NCI-H2227 treated with DMSO at 0.1 percent for 48 hours (cell line): ENCODE measurements around the gene FBLN5.
"Not testable (repeated sequence)": the region's sequence is repeated elsewhere in the genome, so short reads cannot be mapped to it uniquely, and the experiment has no call there.

Experiments used
- DNase-seq: peaks from one replicate; lab custom pipeline; 2025; lab: John Stamatoyannopoulos, UW

The FBLN5 gene

DNA sequence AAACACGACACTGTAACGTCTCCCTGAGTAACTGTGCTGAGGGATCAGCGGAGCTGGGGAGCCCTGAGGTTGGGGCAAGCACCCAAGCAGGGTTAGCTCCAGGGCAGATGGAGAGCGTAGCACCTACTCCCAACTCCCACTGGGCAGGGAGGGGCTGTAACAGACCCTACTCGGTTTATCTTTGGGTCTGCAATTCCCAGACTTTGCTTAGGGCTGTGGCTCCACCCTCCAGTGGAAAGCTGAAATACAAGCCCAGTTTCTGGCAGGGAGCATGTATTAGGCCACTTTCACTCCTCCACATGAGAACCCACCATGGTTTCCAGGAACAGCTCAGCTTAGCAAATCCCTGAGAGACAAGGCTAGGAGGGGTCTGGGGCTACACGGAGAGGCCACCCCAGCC lies 62.8 kb downstream of the FBLN5 start:
- DNase-seq, result no peak

DNA sequence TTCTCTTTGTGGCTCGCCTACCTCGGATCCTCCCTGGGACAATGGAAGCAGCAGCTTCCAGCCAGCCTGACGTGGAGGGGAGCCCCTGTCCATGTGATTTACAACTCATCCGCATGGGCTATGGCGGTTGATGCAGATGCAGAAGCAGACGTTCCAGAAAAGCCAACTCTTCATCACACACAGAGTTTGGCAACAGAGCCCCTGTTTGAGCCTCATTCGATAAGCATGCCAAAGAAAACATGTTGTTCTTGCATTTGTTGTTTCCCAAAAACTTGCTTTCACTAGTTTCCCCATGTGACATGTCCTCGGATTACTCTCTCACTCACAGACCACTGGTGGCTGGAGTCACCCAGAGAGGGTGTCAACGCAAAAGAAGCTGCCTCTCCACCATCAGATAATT lies 63.7 kb downstream of the FBLN5 start:
- DNase-seq, result no peak

DNA sequence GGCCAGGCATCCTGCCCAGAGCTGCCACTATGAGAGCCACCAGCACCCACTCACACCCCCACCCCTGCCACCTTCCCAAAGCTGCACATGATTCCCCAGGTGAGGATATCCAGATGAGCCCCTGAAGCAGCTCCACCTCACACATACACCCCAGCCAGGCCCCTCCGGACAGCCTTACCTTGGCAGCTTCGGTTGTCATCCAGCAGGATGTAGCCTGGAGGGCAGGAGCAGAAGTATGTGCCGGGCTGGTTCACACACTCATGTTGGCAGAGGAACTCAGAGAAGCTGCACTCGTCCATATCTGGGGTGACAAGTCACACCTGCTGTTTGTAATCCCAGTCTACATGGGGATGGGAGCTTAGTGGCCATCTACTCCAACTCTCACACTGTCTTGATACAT lies 64.7 kb downstream of the FBLN5 start:
- no peak for DNase-seq

DNA sequence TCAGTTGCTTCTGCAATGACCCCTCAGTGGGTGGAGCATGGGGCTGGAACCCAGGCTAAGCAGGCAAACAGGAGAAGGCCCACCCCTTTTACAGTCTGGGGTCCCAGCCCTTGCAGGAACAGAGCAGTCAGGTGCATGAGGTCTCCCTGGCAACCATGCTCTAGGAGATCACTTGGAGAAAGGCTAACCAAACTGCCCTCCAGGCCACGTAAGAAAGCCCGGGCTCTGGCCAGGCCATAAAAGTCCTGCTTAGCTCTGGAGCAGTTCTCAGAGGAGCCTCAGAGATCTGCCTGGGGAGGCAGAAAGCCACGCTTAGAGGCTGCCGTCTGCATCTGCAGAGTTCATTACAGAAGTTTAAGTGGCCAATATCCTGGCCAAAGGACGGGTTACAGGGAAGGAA lies 65.1 kb downstream of the FBLN5 start:
- DNase-seq, result no peak

DNA sequence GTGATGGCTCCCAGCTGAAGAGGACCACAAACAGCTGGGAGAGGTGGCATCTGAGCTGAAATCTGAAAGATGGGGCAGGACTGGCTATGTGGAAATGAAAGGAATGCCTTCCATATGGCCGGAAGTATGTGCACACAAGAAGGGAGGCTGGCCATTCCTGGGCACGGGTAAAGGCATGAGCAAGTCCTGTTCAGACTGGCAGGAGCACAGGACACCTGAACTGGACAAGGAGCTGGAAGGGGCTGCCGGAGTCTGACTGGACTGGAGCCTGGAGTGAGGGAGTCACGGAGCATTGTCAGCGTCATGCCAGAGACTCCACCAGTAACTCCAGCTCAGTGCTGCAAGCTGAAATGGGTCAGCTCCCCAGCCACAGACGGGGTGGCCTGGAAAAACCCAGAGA lies 68.3 kb downstream of the FBLN5 start:
- no peak for DNase-seq

DNA sequence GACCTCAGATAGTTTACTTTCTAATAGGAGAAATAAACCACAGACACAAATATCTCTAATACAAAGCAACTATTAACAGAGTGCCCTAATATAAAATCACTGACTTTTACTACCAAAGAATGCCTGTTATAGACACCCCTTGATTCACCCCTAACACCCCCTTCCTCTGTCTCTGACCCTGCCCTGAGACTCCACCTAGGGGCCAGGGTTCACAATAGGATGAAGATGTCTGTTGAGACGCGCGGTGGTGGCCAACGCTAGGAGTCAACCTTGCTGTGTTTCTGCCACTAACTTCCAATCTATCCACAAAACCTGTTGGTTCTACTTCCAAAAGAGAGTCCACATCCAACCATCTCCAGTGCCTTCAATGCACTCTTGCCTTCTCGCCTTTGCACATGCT lies 69.2 kb downstream of the FBLN5 start:
- DNase-seq, result no peak

DNA sequence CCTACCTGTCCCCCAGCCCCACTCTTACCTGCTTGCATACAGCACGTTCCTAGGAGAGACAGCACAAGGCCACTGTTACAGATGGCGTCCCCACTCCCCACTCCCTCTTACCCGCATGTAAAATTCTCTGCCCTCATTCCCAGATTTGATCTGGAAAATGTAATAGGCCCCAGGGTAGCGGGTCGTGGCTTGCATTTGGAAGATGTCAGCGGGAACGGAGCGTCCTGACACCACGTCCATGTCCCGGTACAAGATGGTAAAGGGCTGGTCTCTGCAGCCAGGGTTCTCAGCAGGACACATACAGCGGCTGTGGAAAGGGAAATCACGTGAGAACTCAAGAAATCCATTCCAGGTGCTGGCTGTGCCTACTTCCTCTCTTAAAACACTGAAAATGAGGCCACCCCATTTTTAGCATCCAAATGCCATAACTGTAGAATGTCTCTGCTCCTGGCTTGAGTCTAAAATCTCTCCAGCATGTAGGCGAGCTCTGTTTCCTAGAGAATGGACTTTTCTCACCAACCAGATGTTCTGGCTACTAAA lies 70.0 kb downstream of the FBLN5 start:
- no peak for DNase-seq

DNA sequence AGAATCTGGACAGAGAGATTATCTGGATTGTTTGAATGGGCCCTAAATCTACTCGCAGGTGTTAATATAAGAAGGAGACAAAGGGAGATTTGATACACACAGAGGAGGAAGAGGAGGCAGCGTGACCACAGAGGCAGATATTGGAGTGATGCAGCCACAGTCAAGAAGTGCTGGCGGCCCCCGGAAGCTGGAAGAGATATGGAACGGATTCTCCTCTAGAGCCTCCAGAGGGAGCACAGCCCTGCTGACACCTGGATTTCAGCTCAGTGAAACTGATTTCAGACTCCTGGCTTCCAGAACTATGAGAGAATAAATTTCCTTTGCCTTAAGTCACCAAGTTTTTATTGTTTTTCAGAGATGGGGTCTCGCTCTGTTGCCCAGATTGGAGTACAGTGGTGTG lies 71.0 kb downstream of the FBLN5 start:
- DNase-seq, result no peak

DNA sequence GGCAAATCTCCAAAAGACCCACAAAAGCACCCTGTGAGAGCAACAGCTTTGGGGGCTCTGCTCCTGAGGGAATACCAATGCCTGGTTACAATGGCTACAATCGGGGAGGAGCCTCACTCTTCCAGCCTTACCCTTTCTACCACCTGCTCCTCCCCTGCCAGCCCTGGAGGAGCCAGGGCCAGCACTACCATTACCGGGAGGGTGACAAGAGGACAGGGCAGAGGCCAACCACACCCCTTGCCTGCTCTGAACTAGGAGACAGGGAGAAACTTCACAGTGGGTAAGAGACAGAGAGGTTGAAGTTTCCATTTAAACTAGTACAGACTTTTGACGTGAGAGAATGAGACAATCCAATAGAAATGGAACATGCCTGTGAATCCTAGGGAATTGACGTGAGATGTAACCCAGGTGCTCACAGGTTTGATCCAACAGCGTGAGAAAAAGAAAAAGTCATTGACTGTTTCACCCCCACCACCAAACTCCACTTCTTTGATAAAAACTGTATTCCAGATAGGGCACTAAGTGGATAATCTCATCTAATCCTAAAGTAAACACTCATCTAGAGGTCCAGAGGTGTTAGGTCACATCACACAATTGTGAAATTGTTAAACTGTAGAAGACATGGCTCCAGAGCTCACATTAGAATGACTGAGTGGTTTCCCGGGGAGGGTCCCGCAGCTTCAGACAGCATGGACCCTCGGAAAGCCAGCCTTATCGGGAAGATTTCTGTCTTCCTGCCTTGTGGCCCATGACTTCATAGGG lies 71.8 kb downstream of the FBLN5 start:
- DNase-seq, result no peak

DNA sequence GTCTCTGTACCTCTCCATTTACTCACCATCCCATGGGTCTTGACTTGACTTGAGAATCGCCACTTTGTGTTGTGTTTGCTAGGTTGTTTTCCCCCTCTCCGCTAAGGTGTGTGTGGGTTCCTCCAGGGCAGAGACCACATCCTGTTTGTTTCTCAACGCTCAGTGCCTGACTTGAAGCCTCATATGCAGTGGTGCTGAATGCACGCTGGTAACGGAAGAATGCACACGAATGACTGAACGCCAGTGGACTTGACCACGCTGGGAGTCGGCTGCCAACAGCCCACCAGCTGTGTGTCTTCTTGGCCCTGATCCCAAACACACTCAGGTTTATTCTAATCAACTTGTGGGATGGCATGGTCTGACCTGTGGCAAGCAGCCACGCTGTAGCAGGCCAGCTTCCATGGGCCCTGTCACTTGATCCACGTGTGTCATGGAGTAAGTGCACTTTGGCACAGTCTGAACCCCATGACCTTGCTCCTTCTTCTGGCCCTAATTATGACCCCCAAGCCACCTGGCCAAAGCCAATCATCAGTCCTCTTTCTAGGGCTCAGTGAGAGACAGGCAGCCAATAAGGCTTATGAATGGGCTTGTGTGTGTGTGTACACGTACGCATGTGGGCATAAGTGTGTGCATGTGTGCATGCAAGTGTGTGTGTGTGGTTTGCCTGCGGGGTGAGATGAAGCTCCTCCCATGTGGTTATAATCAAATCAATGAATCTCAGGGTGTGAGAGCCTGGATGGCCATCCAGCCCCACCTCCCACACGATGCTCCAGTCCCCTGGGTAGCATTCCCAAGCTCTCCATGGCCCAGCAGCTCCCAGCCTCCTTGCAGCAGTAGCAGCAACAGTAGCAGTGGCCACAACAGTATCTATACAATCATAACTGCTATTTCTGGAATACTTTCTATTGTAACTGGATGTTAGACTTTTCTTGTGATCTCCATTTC lies 73.8 kb downstream of the FBLN5 start:
- no peak for DNase-seq

DNA sequence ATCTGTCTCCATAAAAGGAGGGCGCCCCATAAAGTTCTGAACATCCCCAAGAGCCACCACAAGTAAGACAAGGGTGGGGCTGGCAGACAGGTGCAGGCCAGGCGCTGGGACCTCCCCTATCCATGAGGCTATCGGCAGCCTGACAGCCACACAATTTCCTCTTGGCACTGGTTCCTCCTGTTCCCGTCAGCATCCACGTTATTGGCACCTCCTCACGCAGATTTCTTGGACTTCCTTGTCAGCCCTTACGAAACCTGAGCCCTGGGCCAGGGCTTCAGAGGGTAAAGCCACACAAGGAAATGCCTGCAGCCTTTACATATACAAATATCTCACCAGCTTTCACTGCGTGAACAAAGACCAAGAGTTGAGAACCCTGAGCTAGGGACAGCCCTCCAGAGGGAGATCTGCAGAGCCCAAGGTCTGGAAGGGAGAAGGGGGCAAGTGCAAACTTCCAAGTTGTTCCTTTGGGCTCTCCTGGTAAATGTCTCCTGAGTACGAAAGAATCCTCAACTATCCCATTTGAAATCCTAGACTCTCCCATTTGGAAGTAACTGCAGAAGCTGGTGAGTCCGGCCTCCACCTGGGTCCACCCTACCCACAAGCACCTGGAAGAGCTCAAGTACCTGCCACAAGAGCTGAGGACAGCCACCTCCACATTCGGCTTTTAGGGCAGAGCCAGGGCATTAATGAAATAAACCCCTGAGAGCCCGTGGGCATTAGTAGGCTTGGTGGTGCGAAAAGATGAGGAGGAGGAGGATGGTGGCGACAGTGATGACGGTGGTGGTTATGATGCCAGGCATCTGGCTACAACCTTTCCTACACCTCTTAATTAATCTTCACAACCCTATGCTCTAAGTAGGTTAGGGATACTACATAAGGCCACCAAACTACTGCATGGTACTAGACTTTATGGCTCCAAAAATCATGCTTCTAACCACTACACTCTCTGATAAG lies 74.7 kb downstream of the FBLN5 start:
- no peak for DNase-seq

DNA sequence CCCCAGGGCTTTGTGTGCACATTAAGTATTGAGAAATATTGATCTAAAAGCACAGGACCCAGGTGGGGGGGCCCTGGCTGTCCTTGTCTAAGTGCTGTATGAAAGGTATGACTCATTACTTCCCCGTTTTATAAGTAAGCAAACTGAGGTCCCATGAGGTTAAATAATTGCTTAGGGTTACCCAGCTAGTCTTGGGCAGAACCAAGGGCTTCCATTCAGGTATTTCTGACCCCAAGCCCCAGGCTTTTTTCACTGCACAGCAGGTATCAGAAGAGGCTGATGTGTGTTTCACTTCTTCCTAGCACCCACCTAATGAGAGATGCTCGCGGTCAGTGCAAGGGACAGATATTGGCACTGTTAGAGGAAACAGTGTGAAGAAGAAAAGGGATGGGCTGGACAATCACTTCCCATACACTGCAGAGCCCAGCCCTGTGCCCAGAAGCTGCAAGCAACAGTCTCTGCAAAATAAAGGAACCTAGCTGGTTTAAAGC lies 75.4 kb downstream of the FBLN5 start:
- no peak for DNase-seq

DNA sequence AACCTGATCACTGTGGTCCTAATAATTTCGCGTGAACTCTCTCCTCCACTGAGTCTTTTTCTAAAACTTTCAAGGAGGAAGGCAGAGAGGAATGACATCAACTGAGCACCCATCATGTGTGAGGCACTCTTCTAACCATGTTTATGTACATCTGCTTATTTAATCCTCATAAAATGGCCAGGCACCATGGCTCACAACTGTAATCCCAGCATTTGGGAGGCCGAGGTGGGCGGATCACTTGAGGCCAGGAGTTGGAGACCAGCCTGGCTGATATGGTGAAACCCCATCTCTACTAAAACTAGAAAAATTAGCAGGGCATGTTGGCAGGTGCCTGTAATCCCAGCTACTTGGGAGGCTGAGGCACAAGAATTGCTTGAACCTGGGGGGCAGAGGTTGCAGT lies 76.1 kb downstream of the FBLN5 start:
- DNase-seq, result not testable (repeated sequence)

DNA sequence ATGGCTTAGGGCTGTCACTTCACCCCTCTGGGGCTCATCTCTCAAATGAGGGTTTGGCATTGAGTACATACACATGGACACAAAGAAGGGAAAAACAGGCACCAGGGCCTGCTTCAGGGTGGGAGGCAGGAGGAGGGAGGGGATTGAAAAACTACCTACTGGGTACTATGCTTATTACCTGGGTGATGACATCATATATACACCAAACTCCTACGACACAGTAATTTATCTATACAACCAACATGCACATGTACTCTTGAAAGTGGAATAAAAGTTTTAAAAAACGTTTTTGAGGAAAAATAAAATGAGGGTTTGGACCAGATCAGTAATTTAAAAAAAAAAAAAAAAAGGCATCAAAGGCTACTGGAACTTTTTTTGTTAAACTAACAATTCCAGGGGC lies 76.6 kb downstream of the FBLN5 start:
- no peak for DNase-seq

DNA sequence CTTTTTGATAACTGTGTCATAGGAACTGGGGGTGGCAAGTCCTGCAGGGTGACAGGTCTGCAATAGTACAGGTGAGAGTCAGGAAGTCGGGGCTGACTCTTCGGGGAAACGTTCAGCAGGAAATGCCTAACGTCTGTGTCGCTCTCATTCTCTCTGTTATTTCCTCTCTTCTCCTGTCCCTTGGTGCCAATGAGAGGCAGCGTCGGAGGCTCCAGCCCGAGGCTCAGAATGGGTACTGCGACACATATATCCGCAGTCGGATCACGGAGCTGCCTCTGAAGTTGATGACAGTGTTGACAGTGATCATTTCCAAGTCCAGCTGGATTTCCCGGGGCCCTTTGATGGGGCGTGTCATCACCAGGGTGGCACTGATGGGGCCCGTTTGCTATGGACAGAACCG lies 77.5 kb downstream of the FBLN5 start:
- no peak for DNase-seq

DNA sequence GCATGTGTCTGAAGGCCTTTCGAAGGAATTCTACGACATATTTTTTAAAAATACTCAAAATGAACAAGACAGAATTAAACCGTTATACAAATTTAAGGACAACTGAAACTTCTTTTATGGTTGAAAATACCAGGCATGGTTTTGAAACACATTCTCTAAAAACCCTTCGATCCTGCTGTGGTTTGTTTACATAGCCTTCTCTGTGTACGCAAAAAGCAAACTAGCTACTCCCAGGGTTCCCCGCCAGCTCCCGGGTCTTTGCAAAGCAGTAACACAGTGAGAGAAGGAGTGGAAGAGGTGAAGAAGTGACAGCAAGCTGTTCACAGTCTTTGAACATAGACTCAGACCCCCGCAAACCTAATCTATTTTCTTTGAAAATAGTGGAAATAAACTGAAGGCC lies 77.9 kb downstream of the FBLN5 start:
- no peak for DNase-seq

DNA sequence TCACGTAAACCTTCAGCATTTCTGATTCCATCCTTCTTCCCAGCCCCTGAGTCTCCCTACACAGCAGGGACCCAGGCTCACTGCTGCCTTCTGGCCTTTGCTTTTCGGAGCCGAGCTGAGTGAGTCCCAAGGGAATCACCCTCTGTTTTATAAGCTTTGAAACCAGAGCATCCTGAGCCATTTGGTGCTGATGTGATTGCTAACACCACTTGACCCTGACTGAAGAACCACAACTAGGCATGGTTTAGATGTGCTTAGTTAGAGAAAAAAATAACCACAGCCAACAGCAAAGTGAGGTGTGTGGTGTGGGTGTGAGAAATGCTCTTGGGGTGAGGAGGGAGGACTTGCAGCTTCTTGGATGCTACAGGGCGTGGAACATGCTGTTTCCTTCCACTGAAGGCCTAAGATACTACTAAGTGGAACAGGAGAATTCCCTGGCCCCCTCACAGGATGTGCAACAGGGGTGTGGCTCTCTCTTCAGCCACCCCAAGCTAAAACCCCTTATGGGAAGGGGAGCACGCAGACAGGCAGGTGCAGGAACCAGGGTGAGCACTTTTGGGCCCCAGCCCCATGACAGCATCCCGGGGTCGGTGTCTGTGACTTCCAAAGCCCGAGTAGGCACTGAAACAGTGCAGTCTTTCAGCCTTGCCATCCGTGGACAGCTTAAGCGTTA lies 80.0 kb downstream of the FBLN5 start, which contains the start of gene TC2N:
Gene TC2N (minus strand): TSS at position 221 of the 673 bp plus-strand sequence. CDS start 53,767 bp downstream, outside the sequence.
- no peak for DNase-seq

DNA sequence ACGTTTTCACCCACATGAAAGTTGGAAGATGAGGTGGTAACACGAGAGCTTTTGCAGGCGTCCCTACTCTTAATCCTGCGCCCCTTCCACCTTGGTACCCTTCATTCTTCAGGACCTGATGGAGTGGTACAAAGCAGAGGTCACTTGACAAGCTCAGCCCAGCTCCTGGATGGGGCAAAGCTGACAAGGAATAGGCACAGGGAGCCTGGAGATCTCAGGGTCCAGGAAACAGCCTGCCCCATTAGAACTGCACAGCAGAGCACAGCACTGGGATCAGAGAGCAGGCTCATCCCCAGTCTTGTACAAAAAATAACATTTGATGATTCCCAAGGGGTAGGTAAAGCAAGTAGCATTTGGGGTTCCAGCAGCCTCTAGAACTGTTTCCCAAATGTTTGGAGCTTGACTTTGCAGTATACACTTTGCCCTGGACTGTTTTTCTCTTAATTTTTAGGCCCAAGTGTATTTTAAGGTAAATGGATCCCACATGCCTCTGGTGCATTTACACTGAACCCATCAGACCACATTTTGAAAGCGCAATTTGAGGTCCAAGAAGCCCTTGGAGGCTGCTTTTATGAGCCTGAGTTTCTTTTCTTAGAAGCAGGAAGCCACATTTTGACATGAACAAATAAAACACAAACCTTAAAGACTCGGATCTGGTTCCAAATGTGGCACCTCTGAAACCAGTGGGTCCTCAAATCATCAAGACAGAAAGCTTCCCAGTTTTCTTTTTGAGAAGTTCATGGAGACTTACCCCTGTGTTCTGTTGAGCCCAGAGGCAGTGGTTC lies 80.8 kb downstream of the FBLN5 start:
- DNase-seq, result no peak

DNA sequence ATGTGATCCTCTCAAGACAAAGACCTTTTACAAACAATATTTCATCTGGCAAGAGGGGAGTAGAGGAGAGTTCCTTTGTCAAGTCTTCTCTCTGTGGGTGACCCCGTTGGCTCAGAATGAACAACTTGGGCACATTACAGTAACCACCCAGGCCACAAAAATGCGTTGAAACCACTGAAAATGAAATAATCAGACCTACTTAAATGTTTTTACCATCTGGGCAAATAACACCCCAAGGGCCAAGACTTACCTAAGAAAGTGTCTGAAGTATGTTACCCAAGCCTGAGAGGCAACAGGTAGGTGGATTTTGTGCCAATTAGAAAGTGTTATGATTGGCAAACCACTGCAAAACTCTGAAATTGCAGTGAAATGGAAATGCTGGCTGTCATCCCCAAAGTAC lies 81.4 kb downstream of the FBLN5 start:
- DNase-seq, result no peak

DNA sequence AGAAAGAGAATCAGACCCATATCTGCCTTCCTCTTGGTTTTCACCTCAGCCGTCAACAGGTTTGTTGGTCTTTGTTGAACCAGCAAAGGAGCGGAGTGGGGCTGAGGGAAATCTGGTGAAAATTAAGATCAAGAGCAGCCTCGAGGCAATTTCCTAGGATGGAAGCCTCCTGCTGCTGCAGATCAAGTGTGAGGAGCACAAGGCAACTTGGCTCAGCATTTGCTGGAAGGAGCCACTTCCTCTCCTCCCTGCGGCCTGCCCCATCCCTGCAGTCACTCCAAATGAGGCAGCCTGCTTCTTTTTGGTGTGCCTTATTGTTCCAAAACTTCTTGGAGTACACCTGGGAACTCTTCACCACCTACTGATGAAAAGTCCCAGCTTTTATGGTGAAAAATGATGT lies 85.1 kb downstream of the FBLN5 start:
- no peak for DNase-seq
